Measurements from ENCODE around the gene DOCK1.

DOCK1 gene

DNA sequence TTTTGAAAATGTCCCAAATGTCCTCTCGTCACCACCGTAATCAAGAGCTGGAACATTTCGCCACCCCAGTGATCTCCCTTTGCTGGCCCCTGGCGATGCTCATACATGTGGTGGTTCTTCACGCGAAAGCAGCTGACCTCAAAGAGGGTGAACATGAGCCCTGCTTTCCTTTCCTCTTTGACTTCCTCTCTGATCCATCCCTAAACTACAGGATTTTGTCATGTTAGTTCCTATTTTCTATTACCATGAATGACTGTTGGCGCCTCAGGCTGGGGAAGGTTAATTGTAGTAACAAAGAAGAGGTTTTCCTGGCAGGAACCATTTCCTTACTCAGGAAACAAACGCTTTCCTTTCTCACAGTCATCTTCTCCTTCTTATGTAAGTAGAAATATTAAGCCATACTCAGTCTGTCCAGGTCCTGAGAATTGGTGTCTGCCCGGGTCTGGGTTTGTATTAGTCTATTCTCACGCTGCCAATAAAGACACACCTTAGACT, 176.7 kb downstream of the DOCK1 start:
- DNase-seq (ENCODE audit: low read depth in 2 of 2): no peak

DNA sequence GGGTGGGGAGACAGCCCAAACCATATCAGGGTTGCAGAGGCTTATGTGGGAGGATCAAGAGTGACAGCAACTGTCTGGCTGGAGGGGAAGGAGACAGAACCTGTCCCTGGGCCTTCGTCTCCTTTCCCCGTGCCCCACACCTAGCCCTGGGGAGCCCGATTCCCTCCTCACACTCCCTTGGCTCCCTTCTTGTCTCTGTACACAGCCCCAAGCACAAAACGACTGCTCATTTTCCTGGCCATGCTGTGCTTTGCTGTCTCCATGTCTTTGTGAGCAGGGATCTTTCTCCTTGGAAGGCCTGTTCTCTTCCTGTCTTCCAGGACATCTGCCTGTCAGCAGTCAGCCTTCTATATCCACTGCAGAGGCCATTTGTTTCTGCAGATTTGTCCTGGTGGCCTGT, 177.4 kb downstream of the DOCK1 start:
- DNase-seq (ENCODE audit: low read depth in 2 of 2): no peak

DNA sequence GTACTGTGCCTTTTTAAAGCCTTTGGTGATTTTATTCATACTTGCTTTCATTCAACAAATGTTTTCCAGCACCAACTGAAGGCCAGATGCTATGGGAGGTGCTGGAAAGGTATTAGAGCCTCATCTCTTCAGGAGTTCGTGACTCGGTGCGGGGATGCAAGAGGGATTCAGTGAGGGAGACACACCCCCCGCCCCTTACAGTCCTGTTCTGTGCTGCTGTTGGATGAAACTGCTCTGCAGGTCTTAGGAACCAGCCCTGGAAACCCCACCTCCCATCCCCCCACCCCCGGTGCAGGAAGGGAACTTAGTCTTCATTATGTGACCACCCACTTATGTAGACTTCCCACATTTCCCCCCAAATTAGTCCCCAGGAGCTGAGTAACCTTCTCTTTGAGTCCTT, 180.7 kb downstream of the DOCK1 start:
- no peak for DNase-seq (ENCODE audit: low read depth in 2 of 2)

DNA sequence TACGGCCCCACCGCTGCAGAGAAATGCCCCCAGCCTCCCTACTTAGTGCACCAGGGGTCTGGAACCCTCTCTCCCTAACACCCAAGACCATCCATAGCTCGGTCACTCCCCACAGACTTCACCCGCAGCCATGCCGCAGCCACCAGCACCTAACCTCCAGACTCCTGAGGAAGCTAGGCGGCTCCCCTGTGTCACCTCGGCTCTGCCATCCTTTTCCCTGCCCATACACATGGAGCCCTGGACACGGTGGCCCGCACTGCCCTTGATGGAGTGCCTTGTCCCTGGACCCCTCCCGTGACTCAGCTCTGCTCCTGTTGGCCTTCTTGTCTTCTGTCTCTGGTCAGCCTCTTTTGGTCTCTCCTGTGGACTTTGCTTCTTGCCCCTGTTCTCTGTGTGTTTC, 183.7 kb downstream of the DOCK1 start:
- no peak for DNase-seq (ENCODE audit: low read depth in 2 of 2)

DNA sequence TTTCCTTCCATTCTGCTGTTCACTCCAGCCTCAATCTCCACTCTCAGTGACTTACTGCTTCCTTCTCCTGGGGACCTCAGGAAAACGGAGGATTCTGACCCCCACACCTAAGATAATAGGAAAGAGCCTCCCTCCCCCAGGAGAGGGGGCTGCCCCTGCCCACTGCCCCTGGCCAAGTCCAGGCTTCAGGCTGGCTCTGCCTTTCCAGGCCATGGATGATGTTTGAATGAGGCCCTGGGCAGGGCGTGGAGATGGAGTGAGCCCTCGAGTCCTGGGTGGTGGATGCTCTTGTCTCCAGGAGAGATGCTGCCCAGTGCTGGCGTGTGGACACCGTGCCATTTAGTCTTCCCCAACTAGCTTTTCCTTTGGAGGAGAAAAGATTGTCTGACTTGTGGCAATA, 184.2 kb downstream of the DOCK1 start:
- no peak for DNase-seq (ENCODE audit: low read depth in 2 of 2)

DNA sequence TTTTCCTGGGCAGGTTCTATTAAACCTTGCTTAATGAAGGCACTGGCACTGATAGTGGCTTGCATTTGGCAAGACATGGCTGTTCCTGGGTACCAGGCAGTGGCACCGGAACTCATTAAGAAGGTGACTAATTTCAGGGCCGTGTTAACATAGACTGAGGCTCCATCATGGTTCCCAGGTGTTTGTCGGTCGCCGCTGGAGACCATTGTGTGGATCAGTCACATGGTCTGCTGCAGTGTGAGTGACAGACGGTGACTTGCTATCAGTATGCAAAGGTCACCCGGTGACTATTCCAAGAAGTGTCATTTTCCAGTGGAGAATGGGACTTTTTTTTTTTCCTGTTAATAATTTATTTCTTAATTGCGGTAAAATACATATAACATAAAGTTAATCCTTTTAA, 184.9 kb downstream of the DOCK1 start:
- DNase-seq (ENCODE audit: low read depth in 2 of 2): no peak

DNA sequence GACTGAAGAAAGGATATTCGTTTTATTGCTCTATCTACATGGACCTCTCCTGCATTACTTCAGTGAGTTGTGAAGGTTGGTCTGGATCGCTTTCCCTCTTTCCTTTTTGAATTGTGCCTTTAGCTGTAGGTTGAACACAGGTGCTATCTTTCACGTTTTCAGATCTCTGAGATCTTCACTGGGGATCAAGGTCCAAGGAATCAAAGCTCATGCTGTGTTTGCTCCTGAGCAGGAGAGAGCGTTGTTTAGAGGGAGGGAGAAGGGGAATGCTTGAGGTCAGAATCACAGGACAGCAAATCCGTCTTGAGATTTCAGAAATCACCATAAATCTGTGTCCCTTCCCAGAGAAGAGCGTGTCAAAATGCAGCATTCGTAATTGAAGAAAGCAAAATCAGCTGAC, 186.1 kb downstream of the DOCK1 start:
- no peak for DNase-seq (ENCODE audit: low read depth in 2 of 2)

DNA sequence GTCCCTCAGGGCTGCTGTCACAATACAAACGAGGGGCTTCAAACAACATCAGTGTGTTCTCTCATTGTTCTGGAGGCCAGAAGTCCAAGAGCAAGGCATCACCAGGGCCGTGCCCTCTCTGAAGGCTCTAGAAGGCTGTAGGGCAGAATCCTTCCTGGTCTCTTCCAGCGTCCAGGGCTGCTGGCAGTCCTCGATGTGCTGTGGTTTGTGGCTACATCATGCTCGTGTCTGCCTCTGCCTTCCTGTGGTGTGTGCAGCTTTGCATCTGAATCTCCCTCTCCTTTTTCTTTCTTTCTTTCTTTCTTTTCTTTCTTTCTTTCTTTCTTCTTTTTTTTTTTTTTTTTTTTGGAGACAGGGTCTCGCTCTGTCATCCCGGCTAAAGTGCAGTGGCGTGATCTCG, 187.7 kb downstream of the DOCK1 start:
- no peak for DNase-seq (ENCODE audit: low read depth in 2 of 2)

DNA sequence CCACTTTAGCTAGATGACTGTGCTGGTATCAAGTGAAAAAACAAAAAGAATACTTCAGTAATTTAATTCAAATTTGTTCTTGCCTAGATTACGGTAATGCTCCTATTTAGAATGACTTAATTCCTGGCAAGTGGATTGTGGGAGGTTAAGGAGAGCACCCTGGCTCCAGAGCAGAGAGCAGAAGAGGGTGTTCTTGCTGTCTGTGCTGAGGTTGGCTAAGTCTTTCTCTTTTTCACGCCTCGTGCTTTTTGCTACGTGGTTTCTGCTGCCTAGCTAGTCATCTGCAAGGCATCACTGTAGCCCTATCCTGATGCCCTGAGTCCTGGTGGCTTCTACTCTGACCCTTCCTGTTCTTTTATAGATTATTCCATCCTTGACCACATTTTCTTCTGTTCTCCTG, 189.8 kb downstream of the DOCK1 start:
- DNase-seq (ENCODE audit: low read depth in 2 of 2): no peak

DNA sequence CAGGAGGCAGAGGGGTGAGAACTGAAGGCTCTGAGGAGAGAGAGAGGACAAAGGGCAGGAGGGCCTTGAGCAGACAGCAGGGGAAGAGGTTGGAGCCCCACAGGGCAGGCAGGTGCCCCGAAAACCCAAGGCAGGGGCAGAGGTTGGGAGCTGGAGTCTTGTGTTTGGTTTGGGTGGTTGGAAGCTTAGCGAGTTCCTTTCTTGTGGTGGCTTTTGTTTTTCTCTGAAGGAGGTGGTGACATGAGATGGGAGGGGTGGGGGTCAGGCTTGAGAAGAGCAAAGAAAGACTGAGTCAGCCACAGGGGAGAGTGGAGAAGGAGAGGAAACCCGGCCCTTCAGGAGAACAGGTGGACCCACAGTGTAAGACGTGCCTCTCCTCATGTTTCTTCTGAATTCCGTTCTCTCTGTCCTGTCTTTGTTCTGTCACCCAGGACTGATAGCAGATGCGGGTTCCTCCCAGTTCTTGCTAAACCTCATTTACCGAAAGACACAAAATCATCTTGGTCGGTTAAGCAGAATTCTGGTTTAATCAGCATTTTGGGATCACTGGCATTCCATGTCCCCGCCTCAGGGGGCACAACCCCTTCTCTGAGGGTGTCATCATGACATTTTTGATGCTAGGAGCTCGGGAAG, 195.9 kb downstream of the DOCK1 start:
- DNase-seq (ENCODE audit: low read depth in 2 of 2): no peak

DNA sequence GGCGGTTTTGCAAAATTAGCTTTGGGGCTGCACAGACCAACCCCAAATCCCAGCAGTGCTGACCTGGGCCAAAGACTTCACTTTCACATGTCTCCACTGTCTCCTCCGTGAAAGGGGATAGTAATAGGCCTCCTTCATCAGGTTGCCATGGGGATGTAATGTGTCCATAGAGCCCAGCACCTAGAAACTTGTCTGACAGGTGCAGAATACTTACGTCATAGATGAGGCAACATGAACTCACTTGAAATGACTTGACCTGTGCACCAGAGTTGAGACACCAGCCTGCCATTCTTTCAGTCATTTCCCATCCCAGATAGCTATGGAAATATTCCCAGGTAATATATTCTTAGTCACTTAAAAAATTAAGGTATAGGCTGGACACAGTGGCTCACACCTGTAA, 196.9 kb downstream of the DOCK1 start:
- DNase-seq (ENCODE audit: low read depth in 2 of 2): no peak

DNA sequence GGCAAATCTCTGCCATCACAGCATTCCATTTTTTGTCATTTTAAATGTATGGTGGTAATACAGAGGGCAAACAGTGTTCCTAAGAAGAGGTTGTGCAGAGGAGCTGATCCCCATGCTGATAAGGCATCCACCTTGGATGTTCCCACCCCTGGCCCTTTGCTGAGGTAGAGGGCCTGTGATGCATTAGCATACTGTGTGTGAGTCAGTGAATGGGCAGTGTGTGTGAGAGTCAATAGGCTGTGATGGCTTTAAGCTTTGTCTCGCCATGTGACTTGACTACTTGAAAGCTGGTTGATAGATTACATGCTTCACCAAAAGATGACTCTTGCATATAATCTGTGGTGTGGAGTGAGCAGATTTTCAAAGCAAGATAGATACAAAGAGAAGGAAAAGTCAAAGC, 209.9 kb downstream of the DOCK1 start:
- DNase-seq (ENCODE audit: low read depth in 2 of 2): no peak

DNA sequence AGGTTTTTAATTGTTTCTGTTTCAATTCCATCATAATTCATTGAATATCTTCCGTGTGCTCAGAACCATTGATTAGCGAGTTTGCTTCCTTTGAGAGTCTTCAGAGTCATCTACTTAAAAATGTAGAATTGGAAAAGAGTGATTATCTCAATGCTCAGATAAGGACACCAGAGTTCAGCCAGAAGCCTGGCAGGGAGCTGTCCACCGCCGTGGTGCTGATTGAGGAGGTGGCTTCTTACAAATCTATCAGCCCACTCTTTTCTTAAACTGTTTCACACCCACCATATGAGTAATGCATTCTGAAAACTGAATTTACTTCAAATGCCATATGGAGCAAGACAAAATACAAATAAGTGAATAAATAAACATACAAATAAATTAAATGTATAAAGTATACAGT, 211.9 kb downstream of the DOCK1 start:
- no peak for DNase-seq (ENCODE audit: low read depth in 2 of 2)

DNA sequence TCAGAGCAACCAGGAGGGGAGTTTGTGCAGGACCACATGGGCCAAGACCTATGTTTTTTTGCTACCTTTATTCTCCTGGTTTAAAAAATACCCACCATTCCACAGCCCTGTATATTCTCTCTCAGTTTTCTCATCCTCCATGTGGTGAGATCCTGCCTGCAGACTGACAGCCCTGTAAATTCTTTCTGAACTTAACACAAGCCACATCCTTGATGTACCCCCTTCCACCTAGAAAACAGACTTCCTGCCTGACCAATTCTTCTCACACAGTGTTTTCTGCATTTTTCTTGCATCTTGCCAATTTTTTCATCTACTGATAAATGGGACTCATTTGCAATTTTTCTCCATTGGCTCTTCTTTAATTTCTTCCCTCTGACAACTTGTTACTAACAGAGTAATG, 212.8 kb downstream of the DOCK1 start:
- no peak for DNase-seq (ENCODE audit: low read depth in 2 of 2)

DNA sequence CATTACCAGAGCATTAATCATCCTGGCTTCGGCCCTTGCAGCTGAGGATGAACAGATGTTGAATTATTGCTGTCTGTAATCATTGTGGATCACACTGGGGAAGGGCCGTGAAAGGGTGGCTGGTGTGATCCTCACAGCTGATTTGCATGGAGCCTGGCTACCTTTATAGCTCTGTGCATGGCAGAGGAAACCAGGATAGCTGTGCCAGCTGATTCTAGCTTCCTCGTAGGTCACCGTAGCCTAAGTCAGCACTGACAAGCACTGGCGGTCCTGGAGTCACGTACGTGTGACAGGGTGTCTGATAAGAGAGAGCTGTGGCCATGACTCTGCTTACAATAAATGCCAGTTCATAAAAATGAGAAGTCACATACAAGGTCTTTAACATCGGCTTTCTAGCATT, 214.7 kb downstream of the DOCK1 start:
- no peak for DNase-seq (ENCODE audit: low read depth in 2 of 2)

DNA sequence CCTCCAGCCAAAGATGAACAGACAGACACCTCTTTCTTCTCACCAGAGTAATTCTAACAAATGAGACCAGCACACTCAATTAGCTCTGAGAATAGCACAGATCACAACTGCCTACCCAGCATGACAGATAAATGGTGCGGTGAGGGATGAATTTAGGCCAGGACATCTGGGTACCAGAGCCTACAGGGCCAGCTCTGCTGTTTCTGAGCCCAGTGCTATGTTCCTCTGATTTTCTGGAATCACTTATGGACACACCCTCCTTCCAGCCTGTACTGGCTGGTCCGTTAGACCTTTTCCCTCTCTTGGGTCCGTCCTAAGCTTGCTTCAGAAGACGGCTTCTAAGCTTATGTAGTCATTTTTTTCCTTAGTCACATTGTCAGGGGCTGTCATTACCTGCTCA, 217.6 kb downstream of the DOCK1 start:
- no peak for DNase-seq (ENCODE audit: low read depth in 2 of 2)

DNA sequence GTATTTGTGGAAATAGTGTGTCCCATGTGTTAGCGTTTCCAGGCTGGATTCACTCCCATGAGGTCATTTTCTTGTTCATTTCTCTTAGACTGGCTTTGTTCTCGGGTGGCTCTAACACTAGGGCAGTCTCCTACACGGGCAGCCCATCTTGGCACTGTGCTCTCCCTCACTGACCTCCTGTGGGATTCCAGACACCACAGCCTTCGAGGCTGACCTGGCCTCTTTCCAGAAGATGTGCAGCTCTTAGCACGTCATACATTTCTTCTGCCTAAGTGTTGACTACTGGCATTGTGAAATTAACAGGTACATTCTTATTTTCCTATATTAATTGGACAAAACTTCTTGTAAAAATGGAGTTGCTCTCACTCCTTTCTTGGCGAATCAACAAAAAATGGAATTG, 218.4 kb downstream of the DOCK1 start:
- DNase-seq (ENCODE audit: low read depth in 2 of 2): no peak

DNA sequence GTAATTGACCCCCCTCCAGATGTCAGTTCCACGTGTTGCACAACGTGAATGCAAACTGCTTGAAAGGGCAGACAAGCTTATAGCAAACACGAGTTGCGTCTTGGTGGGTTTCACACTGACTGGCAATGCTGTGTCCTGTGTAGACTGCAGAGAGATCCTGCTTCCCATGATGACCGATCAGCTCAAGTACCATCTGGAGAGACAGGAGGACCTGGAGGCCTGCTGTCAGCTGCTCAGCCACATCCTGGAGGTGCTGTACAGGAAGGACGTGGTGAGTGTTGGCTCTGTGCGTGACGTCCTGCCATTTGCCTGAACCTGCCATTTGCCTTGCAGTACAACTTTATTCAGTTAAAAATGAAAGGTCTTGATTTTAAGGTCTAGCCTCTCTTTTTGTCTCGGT, 220.1 kb downstream of the DOCK1 start:
- DNase-seq (ENCODE audit: low read depth in 2 of 2): no peak

DNA sequence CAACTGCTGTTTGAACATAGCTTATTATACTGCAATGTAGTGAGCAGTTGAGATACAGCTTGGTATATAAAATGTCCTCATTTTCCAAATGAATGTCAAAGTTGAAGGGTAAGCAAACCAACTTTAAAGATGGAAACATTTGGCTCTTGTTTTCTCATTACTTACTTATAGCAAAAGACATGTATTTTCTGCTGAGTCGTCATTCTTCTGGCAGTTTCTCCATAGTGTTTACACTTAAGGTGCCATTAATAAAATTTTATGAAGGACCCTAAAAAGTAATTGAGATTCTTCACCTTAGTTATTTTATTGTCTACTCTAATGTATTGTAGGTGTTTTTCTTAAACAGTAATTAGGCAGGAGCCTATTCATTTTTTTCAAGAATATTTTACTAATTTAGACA, 222.6 kb downstream of the DOCK1 start:
- no peak for DNase-seq (ENCODE audit: low read depth in 2 of 2)

DNA sequence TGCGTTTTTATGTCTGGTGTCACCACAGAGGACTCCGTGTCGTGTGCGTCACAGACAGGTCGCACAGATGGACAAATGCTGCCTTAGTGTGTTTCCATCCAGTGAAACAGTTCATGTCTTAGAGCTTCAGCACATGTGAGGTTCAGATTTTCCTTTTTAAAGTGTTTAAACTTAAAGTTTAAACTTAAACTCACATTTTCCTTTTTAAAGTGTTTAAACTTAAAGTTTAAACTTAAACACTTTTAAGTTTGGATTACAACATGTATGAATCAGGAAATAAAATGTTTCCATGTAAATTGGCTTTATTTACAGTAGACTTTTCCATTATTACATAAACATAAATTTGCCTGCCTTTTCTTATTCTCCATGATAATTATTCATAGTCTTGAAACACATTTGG, 223.9 kb downstream of the DOCK1 start:
- DNase-seq (ENCODE audit: low read depth in 2 of 2): no peak

DNA sequence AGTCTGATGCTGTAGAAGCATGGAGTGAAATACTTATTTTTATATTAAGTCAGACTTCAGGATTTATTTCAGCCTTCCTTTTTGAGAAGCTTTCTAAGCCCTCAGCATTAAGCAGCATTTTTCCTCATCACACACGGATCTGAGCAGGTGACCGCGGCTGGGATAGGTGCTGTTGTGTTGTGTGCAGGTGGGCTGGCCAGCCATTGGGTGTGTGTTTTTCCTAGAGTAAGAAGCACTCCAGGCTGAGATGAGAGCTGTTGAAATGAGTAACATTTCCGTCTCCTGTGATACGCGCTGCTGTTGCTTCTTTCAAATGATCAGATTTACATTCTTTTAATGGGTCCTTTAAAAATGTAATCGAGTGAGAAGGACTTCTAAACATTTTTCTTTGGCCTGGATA, 227.2 kb downstream of the DOCK1 start:
- no peak for DNase-seq (ENCODE audit: low read depth in 2 of 2)

DNA sequence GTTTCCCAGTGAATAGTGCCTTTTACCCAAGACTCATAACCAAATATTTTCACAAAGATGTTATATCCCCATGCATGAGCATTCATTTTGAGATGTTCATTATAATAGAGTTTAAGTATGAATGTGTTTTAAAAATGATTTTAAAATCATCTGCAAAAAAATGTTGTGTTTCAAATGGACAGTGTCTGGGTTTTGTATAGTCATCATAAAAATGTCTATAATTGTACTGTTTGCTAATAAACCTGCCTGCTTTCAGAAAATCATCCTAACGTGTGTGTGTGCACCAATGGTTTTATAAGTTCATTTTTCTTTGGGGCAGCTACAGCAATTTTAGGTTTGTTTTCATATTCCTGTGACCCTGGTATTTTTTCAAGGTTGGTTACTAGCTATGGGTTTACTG, 228.0 kb downstream of the DOCK1 start:
- DNase-seq (ENCODE audit: low read depth in 2 of 2): no peak

DNA sequence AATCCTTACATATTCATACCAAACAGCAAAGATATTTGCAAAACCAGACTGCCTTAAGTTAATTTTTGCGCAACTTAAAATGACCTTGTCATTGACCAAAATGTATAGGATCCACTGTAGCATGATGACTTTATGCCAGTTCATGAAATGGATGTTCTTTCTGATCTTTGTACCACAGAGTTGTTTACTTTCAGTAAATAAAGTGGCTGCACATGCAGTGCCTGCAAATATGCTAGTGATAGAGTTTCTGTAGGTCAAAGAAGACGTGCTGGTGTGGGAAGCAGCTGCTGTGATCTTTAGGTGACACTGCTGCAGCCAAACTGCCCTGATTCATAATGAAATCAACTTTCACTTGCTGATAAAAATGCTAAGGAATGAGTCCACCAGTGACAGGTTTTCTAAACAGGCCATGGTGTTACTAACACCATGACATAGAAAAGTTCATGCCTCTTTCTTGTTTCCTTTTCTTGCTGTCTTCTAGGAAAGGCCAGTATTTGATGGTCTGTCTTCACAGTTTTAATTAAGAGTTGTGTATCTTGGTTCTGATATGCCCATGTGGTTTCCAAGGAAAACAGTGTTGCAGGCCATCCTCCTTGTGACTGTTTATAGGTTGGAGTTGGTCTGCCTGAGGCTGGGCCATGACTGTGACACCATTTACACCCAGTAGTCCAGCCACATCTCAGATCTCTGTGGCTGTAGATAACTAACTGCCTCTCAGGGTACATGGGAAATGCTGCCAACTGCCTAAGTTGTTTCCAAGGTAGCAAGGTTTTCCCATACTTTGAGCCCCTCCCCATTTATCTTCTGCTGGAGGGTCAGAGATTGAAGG, 228.7 kb downstream of the DOCK1 start:
- DNase-seq (ENCODE audit: low read depth in 2 of 2): no peak

Measured in stimulated activated CD8-positive, alpha-beta memory T cell treated with anti-CD3 and anti-CD28 coated beads, Interleukin-7, amount 100 ng/mL, for 1 hour (primary cell).